ENCODE measurements around the gene SAAL1.

SAAL1 gene

DNA sequence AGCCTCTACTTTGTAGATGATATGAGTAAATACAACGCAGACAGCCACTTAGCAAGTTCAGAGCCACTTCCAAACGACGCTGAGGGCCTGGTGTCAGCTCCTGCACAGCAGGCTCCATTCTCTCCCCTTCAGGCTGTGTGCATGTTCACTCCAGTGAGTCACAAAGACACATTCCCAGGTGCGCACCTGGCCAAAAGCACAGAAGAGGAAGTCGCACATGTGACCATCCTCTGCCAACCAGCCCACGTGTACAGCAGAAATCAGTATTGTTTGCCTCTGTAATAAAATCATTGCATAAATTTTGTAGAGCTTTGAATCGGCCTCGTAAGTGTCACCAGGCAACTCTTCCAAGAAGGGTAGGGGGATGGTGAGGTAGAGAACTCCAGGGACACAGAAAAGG, 40.3 kb downstream of the SAAL1 start:
- DNase-seq, result no peak

DNA sequence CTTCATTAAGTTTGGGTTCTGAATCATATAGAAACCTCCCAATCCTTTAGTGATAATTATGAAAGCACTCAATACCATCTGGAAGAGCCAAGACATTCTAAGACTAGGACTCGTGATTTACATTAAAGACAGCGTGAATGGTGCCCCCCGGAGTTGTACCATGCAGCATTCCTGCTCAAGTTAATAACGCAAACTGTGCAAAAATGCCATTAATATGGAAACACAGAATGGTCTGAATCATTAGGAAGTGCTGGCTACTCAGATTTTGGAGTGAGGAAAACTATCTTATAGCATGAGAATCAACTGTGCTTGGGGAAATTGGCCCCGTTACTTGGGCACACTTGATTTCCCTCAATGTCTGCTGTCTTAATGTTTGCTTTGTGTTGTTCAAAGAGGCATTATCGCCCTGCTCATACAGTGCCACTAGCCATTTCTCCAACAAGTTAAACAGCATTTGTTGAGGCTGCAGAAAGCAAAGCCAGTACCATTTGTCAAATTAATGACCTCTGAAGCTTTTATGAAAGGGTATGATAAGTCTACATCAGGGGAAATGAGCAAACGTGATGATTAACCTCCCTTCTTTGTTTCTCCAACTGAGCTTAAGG, 41.3 kb downstream of the SAAL1 start:
- no peak for DNase-seq
- no peak for TF ChIP-seq GATA1 (IDR thresholded peaks at IDR 0.05; ENCODE audit: low read depth, low read length)
- no peak for TF ChIP-seq POLR2A (IDR thresholded peaks at IDR 0.05; ENCODE audit: low read length)

More for the DNA sequence above, 40.3 kb downstream of the SAAL1 start:
- TF ChIP-seq GATA1 (IDR thresholded peaks at IDR 0.05; ENCODE audit: low read depth, low read length) (no peak), POLR2A (IDR thresholded peaks at IDR 0.05; ENCODE audit: low read length) (no peak)

DNA sequence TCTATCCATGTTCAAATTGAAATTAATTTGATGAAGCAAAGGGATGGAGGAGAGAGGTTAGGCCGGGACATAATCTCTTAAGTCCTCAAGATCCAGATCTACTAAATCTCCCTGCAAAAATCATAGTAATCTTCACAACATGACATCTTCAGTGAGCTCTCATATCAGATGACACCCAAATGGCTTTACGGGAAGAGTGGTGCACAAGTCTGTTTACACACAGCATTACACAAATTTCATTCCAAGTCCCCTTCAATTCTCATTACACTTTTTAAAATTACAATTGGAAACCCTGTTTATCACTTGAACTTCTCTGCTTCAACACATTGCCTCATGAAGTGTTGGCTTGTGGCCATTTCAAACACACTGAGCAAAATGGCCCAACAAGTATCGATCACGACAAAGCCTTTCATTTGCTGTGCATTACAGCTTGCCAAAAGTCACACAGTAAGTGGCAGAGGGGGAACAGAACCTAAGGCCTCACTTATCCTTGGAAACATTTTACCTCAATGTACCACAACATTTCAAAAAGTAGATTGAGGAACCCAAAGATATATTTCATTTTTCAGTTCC, 41.9 kb downstream of the SAAL1 start:
- no peak for TF ChIP-seq POLR2A (IDR thresholded peaks at IDR 0.05; ENCODE audit: low read length)
- TF ChIP-seq GATA1 (IDR thresholded peaks at IDR 0.05; ENCODE audit: low read depth, low read length), result no peak

DNA sequence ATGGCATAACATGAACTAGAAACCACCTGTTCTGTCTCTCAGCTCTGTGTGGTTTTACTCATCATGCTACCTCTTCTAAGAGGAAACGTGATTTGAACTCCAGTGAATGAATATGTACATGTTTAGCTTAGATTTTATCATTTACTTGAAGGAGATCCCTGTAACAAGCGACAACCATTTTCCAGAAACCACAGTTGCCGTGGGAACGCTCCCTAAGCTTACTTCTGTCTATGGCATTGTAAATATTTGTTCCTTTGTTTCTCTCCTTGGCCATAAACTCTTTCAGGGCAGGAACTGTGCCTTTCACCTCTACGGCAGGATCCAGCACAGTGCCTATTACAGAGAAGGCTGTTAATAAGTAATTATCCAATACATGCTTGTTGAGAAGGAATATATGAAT, 42.8 kb downstream of the SAAL1 start:
- TF ChIP-seq POLR2A (IDR thresholded peaks at IDR 0.05; ENCODE audit: low read length), result no peak
- TF ChIP-seq GATA1 (IDR thresholded peaks at IDR 0.05; ENCODE audit: low read depth, low read length), result no peak

More for the DNA sequence above, 41.9 kb downstream of the SAAL1 start:
- DNase-seq, result no peak

DNA sequence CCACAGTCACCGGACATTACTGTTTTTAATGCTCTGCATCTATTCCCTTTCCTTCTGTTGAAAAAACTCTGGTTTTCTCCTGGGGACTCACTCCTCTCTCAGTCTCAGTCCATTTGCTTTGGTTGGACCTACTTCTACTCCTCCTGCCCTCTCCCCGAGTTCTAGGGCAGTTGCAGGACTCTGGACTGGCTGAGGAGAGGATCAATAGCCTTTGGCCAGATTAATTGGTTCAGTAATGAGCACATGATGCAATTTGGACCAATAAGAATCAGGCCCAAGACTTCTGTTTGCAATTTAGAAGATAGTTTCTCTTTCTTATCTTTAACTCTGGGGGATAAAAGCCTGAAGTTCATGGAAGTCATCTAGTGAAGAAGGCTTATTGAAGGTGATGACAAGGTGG, 44.5 kb downstream of the SAAL1 start:
- TF ChIP-seq POLR2A (IDR thresholded peaks at IDR 0.05; ENCODE audit: low read length), result no peak
- no peak for TF ChIP-seq GATA1 (IDR thresholded peaks at IDR 0.05; ENCODE audit: low read depth, low read length)
- DNase-seq, result no peak

More for the DNA sequence above, 42.8 kb downstream of the SAAL1 start:
- DNase-seq, result no peak

DNA sequence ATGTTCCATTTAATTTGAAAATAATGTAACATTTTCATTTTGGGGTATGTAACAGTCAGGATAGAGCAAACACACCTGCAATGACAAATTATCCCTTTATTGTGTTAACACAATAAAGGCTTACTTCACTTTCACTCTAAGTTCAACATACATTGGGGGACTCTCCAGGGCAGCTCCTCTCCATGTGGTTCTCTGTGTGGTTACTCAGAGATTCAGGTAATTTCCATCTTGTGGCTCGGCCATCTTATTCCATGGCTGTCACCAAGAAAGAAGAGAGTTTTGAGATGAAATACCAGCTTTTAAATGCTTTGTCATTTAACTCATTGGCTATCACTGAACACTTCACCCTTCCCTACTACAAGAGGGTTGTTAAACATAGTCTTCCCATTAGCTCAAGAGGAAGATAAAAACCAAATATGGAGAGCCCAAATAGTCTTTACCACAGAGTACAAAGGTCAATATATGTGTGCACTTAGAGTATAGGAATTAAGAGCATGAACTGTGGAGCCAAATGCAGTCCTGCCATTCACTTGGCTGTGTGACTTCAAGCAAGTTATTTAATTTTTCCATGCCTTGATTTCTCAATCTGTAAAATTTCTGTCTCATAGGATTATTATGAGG, 49.2 kb downstream of the SAAL1 start:
- TF ChIP-seq POLR2A (IDR thresholded peaks at IDR 0.05; ENCODE audit: low read length) (no peak), GATA1 (IDR thresholded peaks at IDR 0.05; ENCODE audit: low read depth, low read length) (no peak)
- no peak for DNase-seq

DNA sequence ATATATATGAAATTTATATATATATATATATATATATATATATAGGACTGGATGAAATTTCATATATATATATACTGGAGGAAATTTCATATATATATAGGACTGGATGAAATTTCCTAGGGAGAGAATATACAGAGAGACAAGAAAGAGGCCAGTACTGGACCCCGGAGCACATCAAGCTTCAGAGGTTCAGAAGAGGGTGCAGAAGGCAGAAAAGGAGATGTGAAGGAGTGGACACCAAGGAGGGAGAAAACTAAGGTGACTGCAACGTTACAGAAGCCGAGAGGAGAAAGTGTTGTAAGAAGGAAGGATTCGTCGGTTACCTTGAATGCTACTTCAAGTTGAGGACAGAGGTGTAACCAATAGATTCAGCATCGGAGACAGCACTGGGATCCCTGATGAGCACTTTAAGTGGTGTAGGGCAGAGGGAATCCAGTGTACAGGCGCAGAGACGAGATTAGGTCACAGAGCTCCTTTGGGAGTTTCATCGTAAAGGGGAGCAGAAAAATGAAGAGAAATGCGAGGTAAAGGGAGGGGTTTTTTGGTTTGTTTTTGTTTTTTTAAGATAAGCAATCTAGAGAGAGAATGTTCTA, 51.3 kb downstream of the SAAL1 start:
- DNase-seq, result no peak
- TF ChIP-seq GATA1 (IDR thresholded peaks at IDR 0.05; ENCODE audit: low read depth, low read length) (no peak), POLR2A (IDR thresholded peaks at IDR 0.05; ENCODE audit: low read length) (no peak)

DNA sequence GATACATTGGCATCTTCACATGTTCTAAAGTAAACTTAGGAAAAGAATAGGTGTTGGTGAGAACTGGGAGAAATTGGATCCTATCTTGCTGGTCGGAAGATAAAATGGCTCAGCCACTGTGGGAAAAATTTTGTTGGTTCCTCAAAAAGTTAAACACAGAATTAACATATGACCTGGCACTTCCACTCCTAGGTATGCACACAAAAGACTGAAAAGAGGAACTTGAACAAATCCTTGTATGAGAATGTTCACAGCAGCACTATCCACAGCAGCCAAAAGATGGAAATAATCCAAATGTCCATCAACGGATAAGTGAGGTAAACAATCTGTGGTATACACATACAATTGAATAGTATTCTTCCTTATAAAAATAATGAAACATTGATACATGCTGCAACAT, 55.0 kb downstream of the SAAL1 start:
- TF ChIP-seq GATA1 (IDR thresholded peaks at IDR 0.05; ENCODE audit: low read depth, low read length), result no peak
- no peak for TF ChIP-seq POLR2A (IDR thresholded peaks at IDR 0.05; ENCODE audit: low read length)
- no peak for DNase-seq

DNA sequence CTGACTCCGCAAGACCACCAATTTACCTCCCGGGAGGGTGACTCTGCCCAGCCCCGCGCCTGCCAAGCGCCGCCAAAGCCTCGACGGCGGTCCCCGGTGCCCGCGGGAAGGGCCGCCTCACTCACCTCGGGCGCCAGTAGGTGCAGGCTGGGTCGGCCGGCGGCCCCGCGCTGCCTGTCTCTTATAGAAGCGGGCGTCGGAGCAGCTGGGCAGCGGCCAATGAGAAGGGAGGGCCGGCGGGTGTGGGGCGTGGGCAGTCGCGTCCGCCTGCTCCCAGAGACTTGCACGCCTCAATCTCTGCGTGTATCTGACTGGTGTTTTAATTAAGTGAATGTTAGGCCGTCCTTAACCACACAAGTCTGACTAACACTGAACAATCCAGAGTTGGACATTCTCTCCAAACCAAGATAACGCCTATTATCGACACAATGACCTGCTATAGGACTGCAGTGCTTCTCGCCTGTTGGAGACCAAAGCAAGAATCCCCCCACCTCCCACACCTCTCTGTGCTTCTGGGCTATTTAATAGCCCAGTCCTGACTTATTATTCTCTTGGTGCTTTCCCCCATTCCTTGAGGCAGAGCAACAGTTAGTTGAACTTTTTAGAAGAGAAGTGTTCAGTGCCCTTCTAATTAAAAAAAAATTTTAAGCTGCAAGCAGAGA, 59.6 kb downstream of the SAAL1 start, which contains the start of gene TPH1:
Gene TPH1, minus strand, starts transcription at position 154 of the 662 bp plus-strand sequence. CDS start 5,507 bp downstream, outside the sequence.
- no peak for TF ChIP-seq GATA1 (IDR thresholded peaks at IDR 0.05; ENCODE audit: low read depth, low read length)
- TF ChIP-seq POLR2A (IDR thresholded peaks at IDR 0.05; ENCODE audit: low read length), result no peak
- peak; percentile 19 to 22 for DNase-seq

DNA sequence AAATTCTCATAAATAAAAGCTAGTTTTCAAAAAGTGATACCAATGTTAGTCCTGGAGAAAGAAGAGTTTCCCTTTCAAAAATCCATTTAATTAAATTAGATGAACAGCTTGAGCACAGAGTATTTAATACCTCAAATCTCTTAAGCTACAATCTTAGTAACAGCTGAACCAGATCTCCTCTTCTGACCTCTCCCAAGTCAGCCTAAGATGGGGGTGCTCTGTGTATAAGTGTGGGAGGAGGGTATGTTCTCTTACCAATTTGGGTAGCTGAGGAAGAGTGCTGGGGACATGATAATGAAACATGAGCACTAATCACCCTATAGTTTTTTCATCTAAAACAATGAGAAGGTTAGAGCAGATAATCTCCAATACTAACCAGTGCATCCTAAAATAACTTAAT, 69.4 kb downstream of the SAAL1 start:
- DNase-seq, result no peak
- TF ChIP-seq GATA1 (IDR thresholded peaks at IDR 0.05; ENCODE audit: low read depth, low read length), result no peak
- no peak for TF ChIP-seq POLR2A (IDR thresholded peaks at IDR 0.05; ENCODE audit: low read length)

Measured in erythroblast (primary cell).